ENCODE data around the gene KIF19. TPM values are rescaled to one million over a fixed set of nuclear protein-coding genes. Genes with fewer than 3 reads are reported as not detected.
A peak's percentile ranks its signal among the peaks of the same experiment; 100 is the strongest.

The KIF19 gene
- total RNA-seq, 1 donor = not detected

- no peak for DNase-seq (ENCODE audit: low read depth)
- TF ChIP-seq CTCF (IDR thresholded peaks at IDR 0.05; ENCODE audit: insufficient read depth, low read length) = no peak
- no peak overlapping the region for H3K4me3 ChIP-seq (ENCODE audit: low read depth, low read length)
Observed at GRCh38 chr17:74383141-74383540, 57.1 kb downstream of the KIF19 start.

- no peak for DNase-seq (ENCODE audit: low read depth)
- no peak overlapping the region for H3K4me3 ChIP-seq (ENCODE audit: low read depth, low read length)
- no peak for TF ChIP-seq CTCF (IDR thresholded peaks at IDR 0.05; ENCODE audit: insufficient read depth, low read length)
Observed at GRCh38 chr17:74385201-74385600, 59.2 kb downstream of the KIF19 start.

GRCh38 chr17:74386386-74386785 lies 60.4 kb downstream of the KIF19 start:
- DNase-seq (ENCODE audit: low read depth) = peak; percentile 10
- H3K4me3 ChIP-seq (ENCODE audit: low read depth, low read length) = no peak overlapping the region
- TF ChIP-seq CTCF (IDR thresholded peaks at IDR 0.05; ENCODE audit: insufficient read depth, low read length) = no peak

- no peak overlapping the region for H3K4me3 ChIP-seq (ENCODE audit: low read depth, low read length)
- no peak for DNase-seq (ENCODE audit: low read depth)
- no peak for TF ChIP-seq CTCF (IDR thresholded peaks at IDR 0.05; ENCODE audit: insufficient read depth, low read length)
Observed at GRCh38 chr17:74387365-74388218, 61.6 kb downstream of the KIF19 start.

- DNase-seq (ENCODE audit: low read depth) = no peak
- TF ChIP-seq CTCF (IDR thresholded peaks at IDR 0.05; ENCODE audit: insufficient read depth, low read length) = no peak
- no peak overlapping the region for H3K4me3 ChIP-seq (ENCODE audit: low read depth, low read length)
Observed at GRCh38 chr17:74389084-74389753, 63.2 kb downstream of the KIF19 start.

- TF ChIP-seq CTCF (IDR thresholded peaks at IDR 0.05; ENCODE audit: insufficient read depth, low read length) = no peak
- DNase-seq (ENCODE audit: low read depth) = no peak
- H3K4me3 ChIP-seq (ENCODE audit: low read depth, low read length) = no peak overlapping the region
Observed at GRCh38 chr17:74389937-74390679, 64.1 kb downstream of the KIF19 start.

Measured in fibroblast of the aortic adventitia (primary cell).